ENCODE measurements around the gene ZIC4. TPM values are rescaled to one million over a fixed set of nuclear protein-coding genes. Genes with fewer than 3 reads are reported as not detected.

The ZIC4 gene
- total and polyA plus RNA-seq, 2 of the 4 experiments (the other 2 are of a cell fraction), result not detected

DNA sequence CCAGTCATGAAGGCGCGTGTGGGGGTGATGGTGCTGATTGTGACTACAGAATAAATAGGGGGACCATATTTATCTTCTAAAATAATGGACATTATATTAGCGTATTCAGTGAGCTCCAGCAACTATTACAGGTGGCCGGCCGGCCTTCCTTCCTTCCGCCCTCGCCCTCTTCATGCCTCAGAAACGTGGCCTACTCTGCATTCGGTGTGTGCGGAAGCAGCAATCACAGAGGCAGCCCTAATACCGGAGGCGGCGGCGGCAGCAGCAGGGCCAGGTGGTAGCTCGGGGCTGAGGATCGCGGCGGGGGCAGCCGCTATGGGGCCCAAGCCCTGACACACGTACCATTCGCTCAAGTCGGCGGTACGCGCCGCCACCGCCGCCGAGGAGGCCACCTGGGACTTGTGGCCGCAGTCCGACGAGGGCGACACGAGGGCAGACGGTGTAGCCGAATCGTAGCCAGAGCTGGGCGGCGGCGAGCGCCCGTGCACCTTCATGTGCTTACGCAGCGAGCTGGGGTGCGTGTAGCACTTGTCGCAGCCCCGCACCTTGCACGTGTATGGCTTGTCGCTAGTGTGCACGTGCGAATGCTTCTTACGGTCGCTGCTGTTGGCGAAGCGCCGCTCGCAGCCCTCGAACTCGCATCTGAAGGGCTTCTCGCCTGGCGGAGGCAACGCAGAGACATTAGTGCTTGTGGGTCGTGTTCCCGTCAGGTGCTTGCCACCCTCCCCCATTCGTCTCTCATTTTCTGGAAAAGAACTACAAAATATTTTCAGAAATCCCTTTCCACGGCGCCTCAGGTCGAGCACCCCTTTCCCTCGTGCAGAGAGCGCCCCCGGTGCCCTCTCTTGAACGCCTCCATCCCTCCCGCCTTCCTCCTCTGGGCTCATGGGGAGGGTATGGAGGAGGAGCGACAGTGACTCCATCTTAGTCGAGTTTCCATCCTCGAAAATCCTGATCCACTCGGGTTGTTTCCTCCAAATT lies 15.5 kb downstream of the ZIC4 start (continued):
- no peak for TF ChIP-seq RCOR1 (IDR thresholded peaks at IDR 0.05; ENCODE audit: insufficient replicate concordance, low read length)

DNA sequence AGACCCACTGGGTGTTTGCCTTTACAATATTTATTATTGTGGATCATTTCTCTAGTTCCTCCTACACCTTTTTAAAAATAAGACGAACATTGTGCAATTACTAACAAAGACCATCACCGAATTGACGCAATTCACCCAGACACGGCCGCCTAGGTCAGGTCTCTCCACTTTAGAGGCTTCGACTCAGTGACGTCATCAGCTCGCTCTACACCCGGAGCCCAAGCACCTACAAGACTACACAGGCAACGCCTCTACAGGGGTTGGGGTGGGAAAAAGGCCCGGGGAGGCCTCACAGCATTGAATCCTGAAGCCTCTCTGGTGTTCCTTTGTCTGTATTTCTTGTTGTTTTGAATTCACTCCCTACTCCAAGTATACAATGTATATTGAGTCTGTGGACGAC lies 16.6 kb downstream of the ZIC4 start:
- no peak for DNase-seq
- CTCF ChIA-PET, result no interaction called here

More for the DNA sequence above, 16.6 kb downstream of the ZIC4 start:
- Histone ChIP-seq H4K20me1 (ENCODE audit: insufficient read depth, low read length) (no peaks in the 10 kb centered on the region; the same call in 1 of the 2 replicates), H3K14ac (replicated peaks; ENCODE audit: low read depth, low read length) (no peak overlapping the region), H3K23ac (ENCODE audit: low read depth, low read length) (no peak overlapping the region), H3K9me3 (ENCODE audit: control insufficient read depth, insufficient read depth, low read length) (peaks cover 18% of the 10 kb centered on the region), H3K36me3 (ENCODE audit: control insufficient read depth, insufficient read depth, low read length) (no peaks in the 10 kb centered on the region), H3K4ac (ENCODE audit: low read depth, low read length) (no peak overlapping the region), H3K56ac (ENCODE audit: extremely low read depth, insufficient read depth, low read length) (no peak overlapping the region), H2BK120ac (ENCODE audit: low read depth, low read length) (no peak overlapping the region), H2AK5ac (ENCODE audit: low read depth, low read length) (no peak overlapping the region), H3K9ac (ENCODE audit: low read depth, low read length) (no peak overlapping the region), H2BK5ac (ENCODE audit: low read depth, low read length, poor library complexity, severe bottlenecking) (no peak overlapping the region), H3K27me3 (ENCODE audit: control insufficient read depth, insufficient read depth, low read length) (peaks cover 93% of the 10 kb centered on the region), H3K4me1 (ENCODE audit: control insufficient read depth, insufficient read depth, low read length) (no peaks in the 10 kb centered on the region), H2BK15ac (ENCODE audit: low read depth, low read length) (no peak overlapping the region), H4K91ac (ENCODE audit: insufficient read depth, low read depth, low read length) (no peak overlapping the region), H2AFZ (replicated peaks; ENCODE audit: low read length, poor library complexity) (no peak overlapping the region), H4K8ac (ENCODE audit: low read depth in 2 of 2, low read length in 2 of 2) (no peak overlapping the region), H4K5ac (ENCODE audit: low read depth, low read length) (no peak overlapping the region), H3K18ac (ENCODE audit: low read depth, low read length) (no peak overlapping the region), H3K4me2 (ENCODE audit: low read depth, low read length) (no peak overlapping the region), H2AK9ac (replicated peaks; ENCODE audit: low read depth, low read length, poor library complexity) (no peak overlapping the region), H3K4me3 (ENCODE audit: insufficient read depth, low read depth, low read length) (no peak overlapping the region), H2BK20ac (ENCODE audit: low read depth, low read length) (no peak overlapping the region), H3K79me1 (ENCODE audit: low read depth in 1 of 2, low read length in 2 of 2) (no peaks in the 10 kb centered on the region), H3K9me1 (ENCODE audit: insufficient read depth, low read length) (no peaks in the 10 kb centered on the region), H3K27ac (ENCODE audit: insufficient read depth, low read length) (no peak overlapping the region)
- no peak for ATAC-seq (ENCODE audit: low read depth)
- WGBS, 2 experiments (ENCODE audit: extremely low coverage in 2 of 2, insufficient read length in 1 of 2), result no CpG with 5 or more reads among the region's 12 CpGs
- no TSS peak for BruUV-seq (replicated peaks)
- TF ChIP-seq MAZ (IDR thresholded peaks at IDR 0.05; ENCODE audit: borderline replicate concordance, low read depth, low read length), result no peak
- no peak for TF ChIP-seq CHD1 (IDR thresholded peaks at IDR 0.05; ENCODE audit: low read depth, low read length)
- no peak for TF ChIP-seq SMC3 (IDR thresholded peaks at IDR 0.05; ENCODE audit: low read depth, low read length)
- intact Hi-C loops (cut with micrococcal nuclease), result no loop called here
- in situ Hi-C loops (cut with MboI; ENCODE audit: low sequenced_read_pairs), result no loop called here
- dilution Hi-C loops (cut with HindIII; ENCODE audit: low sequenced_read_pairs, unreplicated experiment), result no loop called here
- POLR2A ChIA-PET (ENCODE audit: unreplicated experiment), result no interaction called here
